H1 (cell line): ENCODE data around the gene ZBTB16. TPM values are rescaled to one million over a fixed set of nuclear protein-coding genes. Genes with fewer than 3 reads are reported as not detected.

Source experiments
- CTCF ChIA-PET: fragments of 300-600 bp; sonication (Branson Sonifier 250); formaldehyde crosslinking; loops from one replicate; lab custom pipeline; 2021; ENCODE audit not compliant: partially characterized antibody; lab: Charles Lee
- POLR2A ChIA-PET: fragments of 300-600 bp; sonication (Branson Sonifier 250); formaldehyde crosslinking; loops from one replicate; lab custom pipeline; 2021; ENCODE audit warnings: inconsistent platforms; ENCODE audit not compliant: partially characterized antibody; lab: Charles Lee
- DNase-seq, 2 experiments: peaks; one replicate each; pipeline versions ENCODE4 v3.0.0 to v3.0.0-alpha.2; 2010 to 2022; ENCODE audit warnings: low spot score in 2 of 2, low read depth in 1 of 2, mixed read lengths in 1 of 2
- FAIRE-seq: peaks from 2 replicates; lab custom pipeline; 2011; peaks lifted over from hg19 to GRCh38; lab: Jason Lieb, UNC
- H2AFZ ChIP-seq: 2 replicates; pipeline ENCODE4 v1.8.1; 2012; ENCODE audit warnings: low read length, inconsistent platforms
- H2AK5ac ChIP-seq: 2 replicates; pipeline ENCODE4 v1.6.1; 2013; ENCODE audit warnings: low read depth, low read length
- H2BK120ac ChIP-seq: replicated peaks from 2 replicates; pipeline ENCODE3; 2013; ENCODE audit warnings: low read depth, low read length, inconsistent platforms
- H2BK12ac ChIP-seq: 2 replicates; pipeline ENCODE4 v1.6.1; 2013; ENCODE audit warnings: low read depth, low read length
- H2BK15ac ChIP-seq: 2 replicates; pipeline ENCODE4 v1.6.1; 2013; ENCODE audit warnings: low read length
- H2BK20ac ChIP-seq: 2 replicates; pipeline ENCODE4 v1.6.1; 2013; ENCODE audit warnings: low read length
- H2BK5ac ChIP-seq: 2 replicates; pipeline ENCODE4 v1.6.1; 2013; ENCODE audit warnings: low read depth, low read length
- H3K14ac ChIP-seq: 2 replicates; pipeline ENCODE4 v1.6.1; 2013; ENCODE audit warnings: inconsistent platforms; ENCODE audit not compliant: insufficient read length
- H3K18ac ChIP-seq: 2 replicates; pipeline ENCODE4 v1.6.1; 2013; ENCODE audit warnings: low read length; ENCODE audit errors: extremely low read depth
- H3K23ac ChIP-seq: 2 replicates; pipeline ENCODE4 v1.6.1; 2013; ENCODE audit warnings: inconsistent platforms; ENCODE audit not compliant: insufficient read length
- H3K23me2 ChIP-seq: 2 replicates; pipeline ENCODE4 v1.6.1; 2013; ENCODE audit warnings: low read depth, low read length
- H3K27ac ChIP-seq: 2 replicates; pipeline ENCODE4 v1.6.1; 2011; ENCODE audit warnings: low read depth, low read length, inconsistent platforms
- H3K27me3 ChIP-seq, 4 experiments: replicated peaks in 1 of 4; 1 replicate in 1 of 4; 2 replicates in 3 of 4; pipeline versions ENCODE4 v1.6.1 to v1.8.1; 2011 to 2013; ENCODE audit warnings: low read length in 3 of 4, mild to moderate bottlenecking in 3 of 4, inconsistent platforms in 2 of 4, mixed read lengths in 2 of 4, moderate library complexity in 1 of 4; ENCODE audit not compliant: control insufficient read depth in 3 of 4, insufficient read depth in 3 of 4; ENCODE audit errors: extremely low read depth in 1 of 4
- H3K36me3 ChIP-seq, 4 experiments: 2 replicates each; pipeline versions ENCODE4 v1.6.1 to v1.8.1; 2011 to 2013; ENCODE audit warnings: mild to moderate bottlenecking in 4 of 4, low read length in 3 of 4, moderate library complexity in 2 of 4, control low read depth in 1 of 4, inconsistent platforms in 1 of 4; ENCODE audit not compliant: insufficient read depth in 4 of 4, control insufficient read depth in 2 of 4
- H3K4ac ChIP-seq: replicated peaks from 2 replicates; pipeline ENCODE3; 2013; ENCODE audit warnings: low read length, low read depth, mixed read lengths, inconsistent platforms; ENCODE audit not compliant: insufficient read length
- H3K4me1 ChIP-seq, 4 experiments: replicated peaks in 1 of 4; 1 replicate in 1 of 4; 2 replicates in 3 of 4; pipeline versions ENCODE4 v1.6.1 to v1.8.1; 2011 to 2013; ENCODE audit warnings: low read length in 3 of 4, inconsistent platforms in 2 of 4, mixed read lengths in 1 of 4; ENCODE audit not compliant: insufficient read depth in 4 of 4, control insufficient read depth in 3 of 4
- H3K4me2 ChIP-seq, 2 experiments: 2 replicates each; pipeline versions ENCODE4 v1.6.1 to v1.8.1; 2011 to 2013; ENCODE audit warnings: low read depth in 2 of 2, low read length in 2 of 2, control low read depth in 1 of 2, inconsistent platforms in 1 of 2, mild to moderate bottlenecking in 1 of 2; ENCODE audit not compliant: insufficient read depth in 1 of 2
- H3K4me3 ChIP-seq, 4 experiments: fragments of 200-600, 300-600 bp in 1 of 4; sonication (generic), shearing (Covaris generic), sonication (Bioruptor Twin) in 1 of 4; 2 replicates each; pipeline versions ENCODE4 v1.5.1 to v1.8.1; 2011 to 2016; ENCODE audit warnings: low read length in 4 of 4, low read depth in 3 of 4, control low read depth in 2 of 4, inconsistent platforms in 2 of 4, mild to moderate bottlenecking in 2 of 4, mixed read lengths in 1 of 4, moderate library complexity in 1 of 4; ENCODE audit not compliant: insufficient read depth in 2 of 4; ENCODE audit errors: extremely low read depth in 1 of 4
- H3K56ac ChIP-seq: replicated peaks from 2 replicates; pipeline ENCODE3; 2013; ENCODE audit warnings: low read depth, mild to moderate bottlenecking, mixed read lengths, low read length, inconsistent platforms; ENCODE audit not compliant: insufficient read length
- H3K79me1 ChIP-seq: 2 replicates; pipeline ENCODE4 v1.6.1; 2013; ENCODE audit warnings: low read depth, low read length, control low read depth
- H3K79me2 ChIP-seq, 2 experiments: 2 replicates each; pipeline versions ENCODE4 v1.6.1 to v1.8.1; 2012 to 2013; ENCODE audit warnings: low read length in 2 of 2, mild to moderate bottlenecking in 2 of 2, inconsistent platforms in 1 of 2; ENCODE audit not compliant: insufficient read depth in 2 of 2, control insufficient read depth in 1 of 2
- H3K9ac ChIP-seq, 4 experiments: replicated peaks in 1 of 4; 1 replicate in 1 of 4; 2 replicates in 3 of 4; pipeline versions ENCODE4 v1.6.1 to v1.8.1; 2011 to 2013; ENCODE audit warnings: low read depth in 3 of 4, low read length in 3 of 4, control low read depth in 2 of 4, mild to moderate bottlenecking in 2 of 4, moderate library complexity in 2 of 4, inconsistent platforms in 1 of 4; ENCODE audit errors: extremely low read depth in 1 of 4
- H3K9me3 ChIP-seq, 2 experiments: 2 replicates each; pipeline versions ENCODE4 v1.6.1 to v1.8.1; 2012 to 2013; ENCODE audit warnings: mild to moderate bottlenecking in 2 of 2, moderate library complexity in 2 of 2, control low read depth in 1 of 2, inconsistent platforms in 1 of 2, low read depth in 1 of 2, low read length in 1 of 2, mixed read lengths in 1 of 2; ENCODE audit not compliant: insufficient read depth in 2 of 2
- H4K20me1 ChIP-seq, 2 experiments: replicated peaks in 1 of 2; 2 replicates each; pipeline versions ENCODE3 to v1.8.1; 2011 to 2013; ENCODE audit warnings: inconsistent platforms in 2 of 2, low read length in 2 of 2, mild to moderate bottlenecking in 1 of 2; ENCODE audit not compliant: insufficient read depth in 2 of 2, control insufficient read depth in 1 of 2
- H4K5ac ChIP-seq: 2 replicates; pipeline ENCODE4 v1.6.1; 2013; ENCODE audit warnings: low read length, low read depth, mixed read lengths, inconsistent platforms; ENCODE audit not compliant: insufficient read length
- H4K8ac ChIP-seq: 2 replicates; pipeline ENCODE4 v1.8.0; 2013; ENCODE audit warnings: mild to moderate bottlenecking, moderate library complexity, low read length, inconsistent platforms; ENCODE audit not compliant: insufficient read depth; ENCODE audit errors: extremely low read depth
- H4K91ac ChIP-seq: replicated peaks from 2 replicates; pipeline ENCODE3; 2013; ENCODE audit warnings: low read length, mixed read lengths, inconsistent platforms; ENCODE audit not compliant: insufficient read length
- ASH2L ChIP-seq: fragments of 200-600, 300-600 bp; sonication (generic); IDR thresholded peaks from one replicate; pipeline ENCODE4 v1.7.1; 2017; ENCODE audit warnings: low read length
- BACH1 ChIP-seq: IDR thresholded peaks from 2 replicates; pipeline ENCODE4 v1.6.1; 2012; ENCODE audit warnings: low read length, improper control_type of control experiment
- CBX5 ChIP-seq: fragments of 300-800, 300-1000 bp; sonication (generic); IDR thresholded peaks from 2 replicates; pipeline ENCODE4 v1.7.1; 2016; ENCODE audit warnings: antibody characterized with exemption, low read length, low read depth
- CBX8 ChIP-seq: fragments of 300-800, 300-1000 bp; sonication (generic); IDR thresholded peaks from 2 replicates; pipeline ENCODE4 v1.7.1; 2016; ENCODE audit warnings: low read depth, low read length, borderline replicate concordance
- CREB1 ChIP-seq: IDR thresholded peaks from 2 replicates; pipeline ENCODE4 v1.6.1; 2012; ENCODE audit warnings: inconsistent platforms
- EZH2 ChIP-seq: fragments of 200-600 bp; sonication (generic); IDR thresholded peaks from 2 replicates; pipeline ENCODE4 v1.7.1; 2012; ENCODE audit warnings: low read depth, mild to moderate bottlenecking, moderate library complexity, low read length, inconsistent platforms; ENCODE audit not compliant: severe bottlenecking
- HDAC2 ChIP-seq, 2 experiments: fragments of 300-600 bp in 1 of 2; sonication (generic) in 1 of 2; IDR thresholded peaks; 2 replicates each; pipeline ENCODE4 v1.6.1; 2011 to 2012; ENCODE audit warnings: low read depth in 2 of 2, low read length in 2 of 2, mild to moderate bottlenecking in 2 of 2, moderate library complexity in 2 of 2, borderline replicate concordance in 1 of 2, inconsistent platforms in 1 of 2
- RAD21 ChIP-seq, 2 experiments: IDR thresholded peaks in 1 of 2; conservative IDR thresholded peaks in 1 of 2; 2 replicates each; pipeline ENCODE4 v1.6.1; 2011; ENCODE audit warnings: low read depth in 2 of 2, low read length in 2 of 2, improper control_type of control experiment in 1 of 2, inconsistent platforms in 1 of 2, mild to moderate bottlenecking in 1 of 2, moderate library complexity in 1 of 2
- RBBP5 ChIP-seq: IDR thresholded peaks from 2 replicates; pipeline ENCODE4 v1.7.1; 2012; ENCODE audit warnings: low read depth, mild to moderate bottlenecking, inconsistent platforms, low read length, moderate library complexity, borderline replicate concordance
- SIRT6 ChIP-seq: IDR thresholded peaks from one replicate; pipeline ENCODE4 v1.7.1; 2012; ENCODE audit warnings: low read length, inconsistent platforms
- TBP ChIP-seq: IDR thresholded peaks from 2 replicates; pipeline ENCODE4 v1.6.1; 2011; ENCODE audit warnings: low read depth, low read length, improper control_type of control experiment
- TCF12 ChIP-seq: IDR thresholded peaks from 2 replicates; pipeline ENCODE4 v1.6.1; 2011; ENCODE audit warnings: low read depth, mild to moderate bottlenecking, low read length
- WGBS, 2 experiments: shearing (Covaris generic) in 1 of 2; methylation state at CpG; one replicate each; pipeline versions ENCODE4 v1.1.6 to v1.1.7; 2013 to 2015; ENCODE audit warnings: low lambda C conversion rate in 2 of 2, mixed read lengths in 2 of 2, inconsistent platforms in 1 of 2, low coverage in 1 of 2, missing lambda C conversion rate in 1 of 2; ENCODE audit not compliant: insufficient replicate concordance in 2 of 2, insufficient coverage in 1 of 2, insufficient read length in 1 of 2; ENCODE audit errors: extremely low coverage in 1 of 2, missing lambda C conversion rate in 1 of 2; 5-methylcytosine and 5-hydroxymethylcytosine counted together
- polyA plus RNA-seq, 7 experiments: library from polyadenylated mRNA; depleted of rRNA in 3 of 7; stranded (reverse) in 5 of 7; unstranded in 2 of 7; fragments of >200 nt in 5 of 7; fragments of 200-250 nt in 2 of 7; gene quantifications; 1 replicate in 5 of 7; 2 replicates in 1 of 7; 4 replicates in 1 of 7; pipeline versions ENCODE4 v1.2.1 to v1.2.3, GENCODE V29; 2011 to 2013; ENCODE audit warnings: missing spikeins in 2 of 7, mixed read lengths in 2 of 7
- total RNA-seq: library from RNA; stranded (reverse); fragmentation: NEBNext Ultra II Directional; extraction: Animal tissue kit (Norgen Biotek cat#: 25700); gene quantifications from 2 replicates; pipeline ENCODE4 v1.2.1, GENCODE V29; 2021

The ZBTB16 gene
- total and polyA plus RNA-seq, 2 of the 8 experiments (the other 6 are each of a cell fraction or from before 2014, with no cell fraction given): 0.12 to 0.61 TPM

- Histone ChIP-seq H3K18ac (no peak overlapping the region), H3K9ac (no peak overlapping the region), H2AK5ac (no peak overlapping the region), H4K20me1 (no peaks in the 10 kb centered on the region), H3K4me1 (peaks cover 2 to 12% (median 9%) of the 10 kb centered on the region in 4 experiments; a peak in 5 of 7 replicates), H2BK5ac (no peak overlapping the region), H2BK15ac (no peak overlapping the region), H3K4ac (no peak overlapping the region), H3K27me3 (no peaks in the 10 kb centered on the region), H3K56ac (no peak overlapping the region), H3K36me3 (no peaks in the 10 kb centered on the region), H2BK20ac (no peak overlapping the region), H3K27ac (no peak overlapping the region), H3K4me2 (no peak overlapping the region), H2BK12ac (no peak overlapping the region), H3K23ac (no peak overlapping the region), H2BK120ac (no peak overlapping the region), H2AFZ (no peak overlapping the region), H3K14ac (no peak overlapping the region), H3K9me3 (no peaks in the 10 kb centered on the region), H4K91ac (no peak overlapping the region), H4K5ac (no peak overlapping the region), H3K79me2 (no peaks in the 10 kb centered on the region), H3K79me1 (no peaks in the 10 kb centered on the region), H3K23me2 (no peaks in the 10 kb centered on the region), H4K8ac (no peak overlapping the region), H3K4me3 (no peak overlapping the region)
- DNase-seq (no peak), FAIRE-seq (no peak)
- ChIA-PET POLR2A (no interaction called here), CTCF (interaction anchor here (0.6 to 1.8 kb wide), 3 partner anchors 53 to 132 kb away, joined by 3 to 5 read pairs (median 5); no protein-coding TSS in a partner anchor)
- 93% methylated on average over 2 of the region's 2 CpGs; no CpG with 5 or more reads in 1 of the 2 experiments for WGBS, 2 experiments
- TF ChIP-seq EZH2 (no peak), HDAC2 (IDR thresholded peaks at IDR 0.05; ENCODE audit: borderline replicate concordance in 1 of 2, low read depth in 2 of 2, low read length in 2 of 2) (no peak), CREB1 (no peak), TCF12 (no peak), SIRT6 (no peak), BACH1 (no peak), CBX8 (no peak), RBBP5 (no peak), TBP (no peak), CBX5 (no peak), ASH2L (no peak), RAD21 (IDR thresholded peaks at IDR 0.05 in 1 of 2, conservative IDR thresholded peaks at IDR 0.05 in 1 of 2; ENCODE audit: low read depth in 2 of 2, low read length in 2 of 2) (no peak)
Measured at GRCh38 chr11:114208377-114208776, 148.9 kb downstream of the ZBTB16 start.
